ENCODE data around the gene KERA.

Gene KERA

DNA sequence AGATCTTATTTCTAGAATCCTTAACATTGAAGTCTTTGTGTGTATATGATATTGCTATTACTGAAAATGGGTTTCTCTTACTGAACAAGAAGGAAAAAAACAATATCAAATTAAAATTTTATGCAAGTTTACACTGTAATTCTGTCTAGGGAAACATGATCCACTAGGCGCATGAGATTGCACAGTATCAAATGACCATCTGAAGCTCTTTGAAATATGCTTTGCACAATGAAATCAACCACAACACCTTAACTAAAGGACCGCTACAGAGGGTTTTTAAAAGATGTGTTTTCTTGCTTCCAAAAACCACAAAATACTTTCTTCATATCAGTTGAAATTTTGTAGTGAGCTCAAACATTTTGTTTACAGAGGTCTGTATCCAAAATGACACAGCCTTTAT lies 15.1 kb upstream of the KERA start:
- DNase-seq = no peak

DNA sequence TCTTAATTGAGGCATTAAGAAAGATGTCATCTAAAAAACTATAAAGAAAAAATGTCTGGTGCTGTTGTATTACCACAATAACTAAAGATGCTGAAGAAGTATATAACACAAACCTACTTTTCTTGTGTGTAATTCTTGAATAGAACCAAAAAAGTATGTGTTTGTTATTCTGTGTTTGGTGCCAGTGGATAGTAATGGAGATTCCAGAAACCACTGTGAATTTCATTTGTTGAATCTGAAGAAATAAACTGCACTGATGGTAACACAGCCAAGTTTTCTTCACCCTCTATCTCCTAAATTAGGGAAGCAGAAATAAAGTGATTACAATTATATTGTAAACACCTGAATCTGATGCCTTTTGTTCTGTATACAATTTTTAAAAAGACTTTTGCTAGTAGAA lies 13.1 kb upstream of the KERA start:
- no peak for DNase-seq

DNA sequence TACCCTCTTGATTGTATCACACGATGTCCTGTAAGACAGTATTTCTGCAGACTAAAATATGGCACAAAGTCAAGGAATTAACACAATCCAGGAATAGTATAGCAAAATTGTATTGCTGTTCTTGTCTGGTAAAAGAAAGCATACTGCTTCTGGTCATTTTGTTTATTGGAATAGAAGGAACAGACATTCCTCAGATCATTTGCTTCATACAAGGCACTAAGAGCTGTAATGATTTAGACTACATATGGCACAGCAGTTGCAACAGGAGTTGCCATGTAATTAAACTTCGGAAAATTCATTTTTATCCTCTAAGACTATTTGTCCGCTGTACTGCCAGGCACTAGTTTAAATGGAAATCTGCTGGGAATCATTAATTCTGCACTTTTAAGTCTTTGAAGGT lies 7.6 kb upstream of the KERA start:
- no peak for DNase-seq

DNA sequence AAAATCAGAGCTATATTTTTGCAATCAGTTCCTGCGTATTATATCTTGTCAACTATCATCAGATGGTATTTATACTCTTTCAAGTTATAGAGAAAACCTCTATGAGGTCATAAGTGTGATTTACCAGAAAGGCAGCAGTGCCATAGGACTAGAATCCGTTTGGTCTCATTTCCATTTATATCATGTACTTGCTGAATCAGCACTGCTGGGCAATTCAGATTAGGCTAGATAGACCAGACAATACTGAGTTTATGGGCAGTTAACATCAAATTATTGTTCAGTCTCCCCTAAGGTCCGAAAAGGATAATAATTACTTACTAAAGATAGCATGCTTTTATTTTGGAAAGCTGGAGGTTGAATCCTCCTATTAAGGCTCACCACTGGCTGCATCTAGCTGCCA lies 6.8 kb upstream of the KERA start:
- no peak for DNase-seq

DNA sequence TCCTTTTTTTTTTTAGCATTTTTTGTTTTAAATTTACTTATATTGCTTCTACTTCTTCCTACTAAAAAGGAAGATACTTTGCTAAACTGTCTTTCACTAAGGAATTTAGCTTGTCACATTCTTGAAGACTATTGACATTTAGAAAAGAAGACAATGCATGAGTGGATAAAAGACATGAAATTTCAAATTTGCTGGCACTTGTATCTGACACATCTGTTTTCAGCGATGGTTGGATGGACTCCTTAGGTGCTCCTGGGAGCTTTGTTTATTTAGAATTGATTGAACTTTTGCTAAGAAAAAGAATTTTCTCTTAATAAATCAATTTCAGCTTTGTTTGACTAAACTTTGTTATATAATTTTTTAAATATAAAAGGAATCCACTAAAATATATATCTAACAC lies 3.3 kb upstream of the KERA start:
- no peak for DNase-seq

DNA sequence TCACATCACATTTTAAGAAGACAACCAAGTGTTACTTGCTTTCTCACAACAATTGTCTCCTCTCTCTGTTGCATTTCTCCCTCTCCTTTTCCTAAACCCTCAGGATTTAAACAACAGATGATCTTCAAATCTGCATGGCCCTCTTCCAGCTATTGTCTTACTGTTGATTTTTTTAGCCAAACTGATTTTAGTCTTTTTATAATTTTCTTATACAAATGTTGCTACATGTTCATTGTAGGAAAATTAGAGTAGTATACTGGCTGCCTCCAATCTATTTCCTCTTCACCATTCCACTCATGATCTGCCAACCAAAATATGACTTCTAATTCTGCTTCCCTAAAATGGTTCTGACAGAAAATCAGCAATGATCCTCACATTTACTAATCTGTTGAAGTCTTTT lies 1.4 kb upstream of the KERA start:
- DNase-seq = no peak

DNA sequence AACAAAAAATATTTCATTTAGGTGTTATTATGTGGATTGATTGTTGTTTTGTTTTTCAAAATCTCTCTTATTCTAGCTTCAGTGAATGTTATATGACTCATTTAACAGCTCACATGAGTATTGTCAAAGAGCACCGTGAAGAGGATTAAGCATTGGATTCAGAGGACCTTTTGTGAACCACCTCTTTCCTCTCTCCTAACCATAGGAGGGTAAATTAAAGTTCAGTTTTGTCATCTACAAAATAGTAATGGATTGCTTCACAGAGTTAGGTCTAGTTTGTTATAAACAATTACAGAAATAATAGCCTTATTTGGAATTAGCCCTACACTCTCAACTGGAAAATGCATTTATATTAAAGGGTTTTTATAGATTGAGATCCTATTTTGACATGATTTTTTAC lies 962 bp upstream of the KERA start:
- DNase-seq = no peak

DNA sequence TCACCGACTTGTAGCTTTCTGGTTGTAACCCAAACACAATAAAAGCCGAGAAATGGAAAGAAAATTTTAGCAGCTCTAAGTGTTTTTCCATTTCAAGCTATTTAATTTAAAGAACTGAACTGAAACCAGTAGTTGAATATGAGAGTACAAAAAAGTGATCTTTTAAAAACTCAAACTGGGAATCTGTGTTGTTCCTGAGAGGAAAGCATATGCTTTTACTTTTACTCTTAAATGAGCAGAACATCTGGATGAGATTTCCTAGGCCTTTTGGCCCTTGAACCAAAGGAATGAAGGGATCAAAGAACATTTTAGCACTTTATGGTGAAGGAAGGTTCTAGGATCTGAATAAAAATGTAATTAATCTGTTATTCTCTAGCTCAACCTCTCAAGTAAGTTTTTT lies 1.3 kb downstream of the KERA start:
- no peak for DNase-seq

DNA sequence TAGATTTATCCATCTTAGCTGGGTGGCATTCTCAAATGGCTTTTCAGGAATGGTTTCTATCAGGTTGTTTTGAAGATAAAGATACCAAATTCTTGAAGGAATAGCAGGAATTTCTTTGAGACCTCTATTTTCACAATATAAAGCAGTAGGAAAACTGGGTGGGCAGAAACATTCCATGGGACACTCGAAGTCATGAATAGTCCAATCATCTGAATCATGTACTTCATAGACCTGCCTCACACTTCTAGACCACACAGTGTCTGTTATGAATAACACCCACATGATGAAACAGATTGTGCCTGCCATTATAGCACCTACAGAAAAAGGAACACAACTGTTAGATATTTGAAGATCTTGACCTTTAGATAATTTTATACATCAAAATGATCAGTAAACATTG lies 1.8 kb downstream of the KERA start:
- DNase-seq = no peak

DNA sequence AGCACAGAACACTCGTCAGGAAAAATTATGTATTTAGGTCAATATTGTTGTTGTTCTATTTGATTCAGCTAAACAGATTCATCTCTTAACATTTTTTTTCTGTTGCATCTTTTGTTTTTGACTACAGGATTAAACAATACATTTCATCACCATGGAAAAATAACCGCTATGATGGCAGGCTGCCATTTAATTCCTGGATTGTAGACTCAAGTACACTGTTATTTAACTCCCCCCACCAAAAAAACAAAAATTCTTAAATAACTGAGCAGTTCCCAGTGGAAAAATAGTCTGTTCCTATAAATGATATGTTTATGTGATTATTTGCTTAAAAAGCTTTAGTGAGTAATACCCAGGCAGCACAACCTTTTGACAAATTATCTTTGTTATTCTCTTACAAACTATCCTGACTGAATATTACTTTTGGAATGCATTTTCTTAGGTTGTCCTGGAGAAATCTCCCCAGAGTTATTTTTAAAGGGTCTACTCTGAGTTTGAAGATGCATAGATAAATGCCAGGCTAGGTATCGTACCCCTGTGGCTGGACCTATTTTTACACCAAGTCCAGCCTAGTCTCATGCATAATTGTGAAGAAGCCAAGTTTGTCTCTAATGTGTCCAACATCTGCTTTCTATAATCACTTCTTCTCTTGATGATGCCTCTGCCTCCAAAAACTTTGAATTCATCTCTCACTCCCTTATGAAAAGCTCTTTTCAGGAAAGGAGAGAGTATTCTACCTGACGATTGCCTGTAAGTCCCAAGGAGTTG lies 3.7 kb downstream of the KERA start:
- no peak for DNase-seq

DNA sequence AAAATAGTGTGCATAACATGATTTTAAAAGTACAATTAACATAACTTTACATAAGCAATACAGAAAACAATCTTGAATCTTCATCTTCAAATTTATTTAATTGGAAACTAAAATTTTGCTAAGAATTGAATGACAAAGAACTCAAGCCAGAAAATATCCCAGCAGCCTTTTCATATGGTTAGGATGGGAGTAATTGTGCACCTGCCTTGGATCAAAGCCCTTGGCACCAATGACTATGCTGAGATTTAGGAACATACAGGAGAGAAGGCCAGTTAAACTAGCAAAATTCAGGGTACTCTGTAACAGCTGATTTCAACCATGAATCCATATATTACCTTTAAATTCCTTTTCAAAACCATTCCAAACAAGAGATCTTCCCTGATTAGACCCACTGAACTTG lies 5.8 kb downstream of the KERA start:
- DNase-seq = no peak

DNA sequence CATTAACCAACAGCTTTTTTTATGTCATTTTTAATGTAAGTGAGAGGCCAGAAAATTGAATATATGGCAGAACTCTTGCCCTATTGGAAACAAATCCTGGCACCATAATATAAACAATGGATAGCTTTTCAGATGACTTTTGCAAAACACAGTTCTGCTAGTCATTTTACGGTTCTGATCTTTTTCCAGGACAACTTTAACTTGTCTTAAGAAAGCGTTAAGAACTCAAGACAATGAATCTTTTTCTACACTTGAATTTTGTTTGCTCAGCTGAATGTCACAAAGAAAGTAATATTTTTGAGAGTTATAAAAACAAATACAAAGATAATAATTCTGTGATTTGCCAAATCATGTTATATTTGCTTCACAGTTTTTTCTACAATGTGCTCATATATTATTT lies 13.2 kb downstream of the KERA start:
- DNase-seq = no peak

DNA sequence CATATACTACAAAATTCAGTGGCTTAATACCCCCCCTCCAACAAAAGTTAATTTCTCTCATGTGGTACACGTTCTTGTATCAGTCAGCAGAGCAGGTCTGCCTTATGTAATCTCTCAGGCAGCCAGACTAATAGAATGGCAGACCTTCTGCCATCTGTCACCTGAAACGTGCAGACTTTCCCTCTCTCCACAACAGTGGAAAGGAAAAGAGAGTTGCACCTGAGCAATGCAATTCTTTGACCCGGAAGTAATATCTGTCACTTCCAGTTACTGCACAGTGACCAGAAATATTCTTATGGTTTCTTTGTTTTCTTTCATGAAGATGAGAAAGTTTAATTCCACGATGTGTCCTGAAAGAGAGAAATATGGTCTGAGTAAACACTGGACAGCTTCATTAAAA lies 14.4 kb downstream of the KERA start:
- DNase-seq = no peak

DNA sequence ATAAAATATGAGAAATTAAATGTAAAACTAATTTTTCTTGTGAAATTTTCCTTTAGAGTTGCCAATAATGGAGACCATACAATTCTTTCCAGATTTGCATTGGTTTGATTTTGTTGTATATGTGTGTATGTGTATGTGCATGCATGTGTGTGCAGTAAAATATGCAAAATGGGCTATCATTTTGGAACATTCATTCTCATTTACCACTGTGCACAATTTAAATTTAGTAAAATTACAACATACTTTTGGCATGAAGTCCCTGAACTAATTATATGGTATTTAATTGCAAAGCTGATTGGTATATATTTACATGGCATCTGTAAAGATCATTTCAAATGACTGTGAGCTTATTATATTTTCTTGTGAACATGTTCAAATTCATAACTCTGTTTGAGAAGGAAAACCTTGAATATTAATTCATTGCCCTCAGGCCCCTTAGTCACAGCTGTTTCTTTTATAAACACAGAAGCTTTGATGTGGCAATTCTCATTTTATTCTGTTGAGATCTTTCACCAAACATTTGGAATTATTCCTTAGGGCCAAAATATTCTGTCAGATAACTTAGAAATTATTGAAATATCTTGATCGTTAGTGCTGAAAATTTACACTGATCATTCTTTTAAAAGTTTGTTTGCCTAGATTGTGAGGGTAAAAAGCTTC lies 17.6 kb downstream of the KERA start:
- no peak for DNase-seq

DNA sequence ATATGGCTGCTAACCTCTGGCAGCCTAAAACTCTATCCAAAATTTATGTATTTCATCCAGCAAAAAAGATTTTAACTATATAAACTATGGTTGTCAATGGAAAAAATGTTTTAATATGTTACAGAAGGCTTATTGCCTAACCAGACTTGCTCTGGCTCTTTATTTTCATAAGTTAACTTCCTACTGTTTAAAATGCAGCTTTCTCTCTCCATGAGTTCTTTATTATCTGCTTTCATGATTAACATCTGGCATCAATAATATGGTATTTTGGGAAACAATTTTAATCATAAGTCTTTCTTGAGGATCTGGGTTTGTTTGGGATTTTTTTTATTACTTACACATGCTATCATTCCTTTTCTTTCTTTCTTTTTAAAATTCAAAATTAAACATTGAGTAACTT lies 20.5 kb downstream of the KERA start:
- DNase-seq = no peak

DNA sequence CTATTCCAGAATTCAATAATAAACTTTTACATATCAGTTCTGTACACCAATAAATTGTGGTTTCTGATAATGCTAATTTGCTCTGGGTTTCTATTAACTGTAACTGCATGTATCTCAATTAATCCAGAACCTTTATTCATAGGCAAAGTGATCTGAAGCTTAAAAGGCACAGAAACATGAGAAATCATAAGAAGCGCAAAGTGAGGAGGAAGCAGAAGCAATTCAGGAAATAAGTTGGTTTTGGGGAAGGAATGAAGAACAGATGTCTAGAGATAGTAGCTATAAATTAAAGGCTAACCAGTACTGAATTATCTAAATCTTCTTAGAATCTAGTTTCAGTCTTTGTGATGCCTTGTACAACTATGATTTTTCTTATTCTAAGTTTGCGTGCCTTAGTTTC lies 24.6 kb downstream of the KERA start:
- DNase-seq = no peak

DNA sequence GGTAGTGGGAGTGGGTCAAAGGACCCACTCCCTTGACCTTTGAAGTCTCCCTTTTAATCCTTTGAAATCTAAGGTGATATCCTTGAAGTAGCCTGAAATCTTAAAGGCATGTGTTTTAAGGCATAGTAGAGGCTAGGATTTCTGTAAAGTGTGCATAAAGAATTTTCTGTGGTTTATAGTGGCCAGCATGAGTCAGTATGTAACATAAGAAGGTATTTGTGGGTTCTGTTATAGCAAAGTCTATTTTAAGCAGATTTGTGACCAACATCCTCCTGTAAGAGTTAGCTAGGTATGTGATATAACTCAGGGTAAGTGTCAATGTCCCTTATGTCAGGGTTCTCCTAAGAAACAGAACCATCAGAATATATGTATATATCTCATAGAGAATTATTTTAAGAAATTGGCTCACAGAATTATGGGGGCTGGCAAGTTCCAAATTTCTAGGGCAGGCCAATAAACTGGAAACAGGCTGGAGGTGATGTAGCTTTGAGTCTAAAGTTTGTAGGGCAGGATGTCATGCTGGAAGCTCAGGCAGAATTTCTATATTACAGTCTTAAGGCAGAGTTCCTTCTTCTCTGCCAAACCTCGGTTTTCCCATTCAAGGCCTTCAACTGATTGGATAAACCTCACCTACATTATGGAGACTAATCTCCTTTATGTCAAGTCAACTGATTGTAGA lies 34.4 kb downstream of the KERA start:
- no peak for DNase-seq

DNA sequence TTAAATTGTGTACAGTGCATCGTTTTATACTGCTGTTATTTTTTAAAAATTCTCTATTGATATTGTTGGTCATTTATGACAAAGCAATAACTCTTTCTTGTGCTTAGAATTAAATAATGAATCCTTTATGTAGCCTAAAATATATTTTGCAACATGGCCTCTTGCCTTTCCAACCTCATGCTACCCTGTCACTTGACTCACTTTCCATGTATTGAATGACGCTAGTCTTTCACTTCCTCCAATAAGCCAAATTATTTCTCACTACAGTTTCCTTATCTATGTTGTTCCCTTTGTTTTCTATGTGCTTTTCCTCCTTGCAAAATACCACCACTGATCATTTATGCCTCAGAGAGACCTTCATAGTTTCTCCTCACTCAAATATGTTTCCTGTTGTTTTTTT lies 36.7 kb downstream of the KERA start:
- no peak for DNase-seq

DNA sequence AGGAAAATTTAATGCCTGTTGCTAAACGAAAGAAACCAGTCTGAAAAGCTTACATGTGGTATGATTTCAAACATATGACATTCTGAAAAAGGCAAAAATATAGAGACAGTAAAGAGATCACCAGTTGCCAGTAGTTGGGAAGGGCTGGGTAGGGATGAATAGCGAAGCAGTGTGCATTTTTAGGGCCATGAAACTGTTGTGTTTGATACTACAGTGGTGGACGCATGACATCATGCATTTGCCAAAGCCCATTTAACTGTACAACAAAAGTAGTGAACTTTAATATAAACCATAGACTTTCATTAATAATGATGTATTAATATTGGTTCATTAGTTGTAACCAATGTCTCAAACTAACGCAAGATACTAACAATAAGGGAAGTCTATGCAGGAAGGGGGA lies 38.4 kb downstream of the KERA start:
- no peak for DNase-seq

DNA sequence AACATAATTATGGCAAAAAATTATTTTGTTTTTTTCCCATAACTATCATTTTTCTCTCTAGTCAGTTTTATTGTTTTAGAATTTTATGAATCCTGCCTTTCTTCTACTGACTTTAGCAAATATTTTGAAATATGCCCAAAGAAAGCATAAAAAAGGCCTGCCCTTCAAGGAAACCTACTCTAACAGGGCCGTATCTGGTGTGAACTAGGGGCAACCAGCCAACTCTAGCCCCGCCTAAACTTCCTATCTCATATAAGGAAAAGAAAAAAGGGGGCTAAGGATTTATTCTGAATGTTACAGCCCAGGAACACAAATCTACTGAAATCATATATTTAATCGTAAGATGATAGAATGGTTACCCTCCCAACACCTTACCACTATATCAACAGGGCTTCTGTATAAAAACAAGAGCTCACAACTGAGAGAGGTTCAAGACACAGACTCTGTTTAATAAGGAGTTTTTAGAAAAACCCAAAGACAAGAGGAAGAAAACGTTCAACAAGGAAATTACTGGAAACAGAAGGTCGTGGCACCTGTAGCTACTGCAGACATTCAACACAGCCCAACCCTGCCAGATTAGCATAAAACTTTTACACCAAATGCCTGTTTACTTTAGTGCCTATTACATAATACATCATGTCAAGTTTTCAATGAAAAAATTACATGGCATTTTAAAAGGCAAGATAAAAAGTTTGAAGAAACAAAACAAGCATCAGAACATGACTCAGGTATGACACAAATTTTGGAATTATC lies 40.1 kb downstream of the KERA start:
- DNase-seq = no peak

DNA sequence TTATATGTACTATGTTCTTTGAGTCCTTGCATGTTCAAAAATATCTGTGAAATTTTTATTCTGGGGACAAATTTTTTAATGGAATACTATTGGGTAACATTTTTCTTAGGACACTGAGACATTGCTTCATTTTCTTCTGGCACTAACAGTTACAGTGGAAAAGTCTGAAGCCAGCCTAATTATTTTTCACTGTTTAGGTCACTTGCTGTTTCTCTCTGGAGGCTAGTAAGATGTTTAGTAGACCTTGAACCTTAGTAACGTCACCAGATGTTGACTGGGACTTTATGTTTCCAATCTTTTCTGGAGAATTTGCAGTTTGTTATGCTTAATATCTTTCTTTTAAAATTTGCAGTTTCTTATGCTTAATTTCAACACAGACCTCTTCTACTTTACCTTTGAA lies 40.8 kb downstream of the KERA start:
- no peak for DNase-seq

DNA sequence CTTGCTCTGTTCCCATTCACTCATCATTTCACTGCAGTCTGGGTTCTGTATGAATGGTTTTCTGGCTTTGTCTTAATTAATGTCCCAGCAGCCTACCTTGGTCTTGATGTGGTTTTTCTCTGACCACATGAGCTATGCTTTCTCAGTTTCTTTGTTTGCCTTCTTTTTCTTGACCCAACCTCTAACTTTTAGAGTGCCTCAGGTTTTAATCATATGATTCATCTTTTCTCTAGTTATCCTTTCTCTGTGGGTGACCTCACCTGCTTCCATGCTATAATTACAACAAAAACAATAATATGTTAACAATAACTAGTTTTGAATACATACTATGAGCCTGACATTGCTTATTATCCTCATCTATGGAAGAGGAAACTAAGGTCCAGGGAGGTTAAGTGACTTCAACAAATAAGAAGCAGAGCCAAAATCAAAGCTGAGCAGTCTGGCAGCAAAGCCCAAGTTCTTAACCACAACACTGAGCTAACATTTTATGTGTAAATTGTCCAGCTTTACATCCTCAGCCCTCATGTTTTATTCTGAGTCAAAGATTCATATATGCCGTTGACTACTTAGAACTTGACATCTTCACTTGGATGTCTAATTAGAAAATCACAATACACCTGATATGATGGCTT lies 48.4 kb downstream of the KERA start:
- no peak for DNase-seq

Measured in activated CD4-positive, alpha-beta T cell treated with anti-CD3 and anti-CD28 coated beads, Interleukin-2, amount 50 U/mL, for 48 hours (primary cell).